ENCODE data around the gene KRTDAP. TPM values are rescaled to one million over a fixed set of nuclear protein-coding genes. Genes with fewer than 3 reads are reported as not detected.

The KRTDAP gene
- total and polyA plus RNA-seq, 9 of the 15 experiments (the other 6 are each of a cell fraction or from before 2014, with no cell fraction given): not detected

DNA sequence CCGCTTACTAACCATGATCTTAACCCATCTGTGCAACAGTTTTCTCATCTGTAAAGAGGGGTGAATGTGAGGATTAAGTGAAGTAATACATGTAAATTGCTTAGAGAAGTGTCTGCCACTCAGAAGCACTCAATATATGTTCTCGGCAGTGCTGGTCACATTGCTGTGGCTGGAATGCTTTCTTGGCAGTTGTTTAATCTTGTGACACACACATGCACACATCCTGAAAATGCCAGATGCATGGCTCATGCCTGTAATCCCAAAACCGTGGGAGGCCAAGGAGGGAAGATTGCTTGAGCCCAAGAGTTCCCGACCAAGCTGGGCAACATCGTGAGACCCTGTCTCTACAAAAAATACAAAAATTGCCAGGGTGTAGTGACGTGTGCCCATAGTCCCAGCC is 28.0 kb upstream of the KRTDAP start (continued):
- TF ChIP-seq, protein P1, sequence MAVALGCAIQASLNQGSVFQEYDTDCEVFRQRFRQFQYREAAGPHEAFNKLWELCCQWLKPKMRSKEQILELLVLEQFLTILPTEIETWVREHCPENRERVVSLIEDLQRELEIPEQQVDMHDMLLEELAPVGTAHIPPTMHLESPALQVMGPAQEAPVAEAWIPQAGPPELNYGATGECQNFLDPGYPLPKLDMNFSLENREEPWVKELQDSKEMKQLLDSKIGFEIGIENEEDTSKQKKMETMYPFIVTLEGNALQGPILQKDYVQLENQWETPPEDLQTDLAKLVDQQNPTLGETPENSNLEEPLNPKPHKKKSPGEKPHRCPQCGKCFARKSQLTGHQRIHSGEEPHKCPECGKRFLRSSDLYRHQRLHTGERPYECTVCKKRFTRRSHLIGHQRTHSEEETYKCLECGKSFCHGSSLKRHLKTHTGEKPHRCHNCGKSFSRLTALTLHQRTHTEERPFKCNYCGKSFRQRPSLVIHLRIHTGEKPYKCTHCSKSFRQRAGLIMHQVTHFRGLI (CRISPR knock-in tag; IDR thresholded peaks at IDR 0.05): no peak
- TF ChIP-seq, protein P2, sequence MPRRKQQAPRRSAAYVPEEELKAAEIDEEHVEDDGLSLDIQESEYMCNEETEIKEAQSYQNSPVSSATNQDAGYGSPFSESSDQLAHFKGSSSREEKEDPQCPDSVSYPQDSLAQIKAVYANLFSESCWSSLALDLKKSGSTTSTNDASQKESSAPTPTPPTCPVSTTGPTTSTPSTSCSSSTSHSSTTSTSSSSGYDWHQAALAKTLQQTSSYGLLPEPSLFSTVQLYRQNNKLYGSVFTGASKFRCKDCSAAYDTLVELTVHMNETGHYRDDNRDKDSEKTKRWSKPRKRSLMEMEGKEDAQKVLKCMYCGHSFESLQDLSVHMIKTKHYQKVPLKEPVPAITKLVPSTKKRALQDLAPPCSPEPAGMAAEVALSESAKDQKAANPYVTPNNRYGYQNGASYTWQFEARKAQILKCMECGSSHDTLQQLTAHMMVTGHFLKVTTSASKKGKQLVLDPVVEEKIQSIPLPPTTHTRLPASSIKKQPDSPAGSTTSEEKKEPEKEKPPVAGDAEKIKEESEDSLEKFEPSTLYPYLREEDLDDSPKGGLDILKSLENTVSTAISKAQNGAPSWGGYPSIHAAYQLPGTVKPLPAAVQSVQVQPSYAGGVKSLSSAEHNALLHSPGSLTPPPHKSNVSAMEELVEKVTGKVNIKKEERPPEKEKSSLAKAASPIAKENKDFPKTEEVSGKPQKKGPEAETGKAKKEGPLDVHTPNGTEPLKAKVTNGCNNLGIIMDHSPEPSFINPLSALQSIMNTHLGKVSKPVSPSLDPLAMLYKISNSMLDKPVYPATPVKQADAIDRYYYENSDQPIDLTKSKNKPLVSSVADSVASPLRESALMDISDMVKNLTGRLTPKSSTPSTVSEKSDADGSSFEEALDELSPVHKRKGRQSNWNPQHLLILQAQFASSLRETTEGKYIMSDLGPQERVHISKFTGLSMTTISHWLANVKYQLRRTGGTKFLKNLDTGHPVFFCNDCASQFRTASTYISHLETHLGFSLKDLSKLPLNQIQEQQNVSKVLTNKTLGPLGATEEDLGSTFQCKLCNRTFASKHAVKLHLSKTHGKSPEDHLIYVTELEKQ (CRISPR knock-in tag; IDR thresholded peaks at IDR 0.05): no peak
- TF ChIP-seq ZNF121 (CRISPR knock-in tag; conservative IDR thresholded peaks at IDR 0.05) (no peak), ZNF184 (CRISPR knock-in tag; IDR thresholded peaks at IDR 0.05) (no peak)
- TF ChIP-seq, protein P3, sequence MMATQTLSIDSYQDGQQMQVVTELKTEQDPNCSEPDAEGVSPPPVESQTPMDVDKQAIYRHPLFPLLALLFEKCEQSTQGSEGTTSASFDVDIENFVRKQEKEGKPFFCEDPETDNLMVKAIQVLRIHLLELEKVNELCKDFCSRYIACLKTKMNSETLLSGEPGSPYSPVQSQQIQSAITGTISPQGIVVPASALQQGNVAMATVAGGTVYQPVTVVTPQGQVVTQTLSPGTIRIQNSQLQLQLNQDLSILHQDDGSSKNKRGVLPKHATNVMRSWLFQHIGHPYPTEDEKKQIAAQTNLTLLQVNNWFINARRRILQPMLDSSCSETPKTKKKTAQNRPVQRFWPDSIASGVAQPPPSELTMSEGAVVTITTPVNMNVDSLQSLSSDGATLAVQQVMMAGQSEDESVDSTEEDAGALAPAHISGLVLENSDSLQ (IDR thresholded peaks at IDR 0.05): no peak
- TF ChIP-seq, protein P4, sequence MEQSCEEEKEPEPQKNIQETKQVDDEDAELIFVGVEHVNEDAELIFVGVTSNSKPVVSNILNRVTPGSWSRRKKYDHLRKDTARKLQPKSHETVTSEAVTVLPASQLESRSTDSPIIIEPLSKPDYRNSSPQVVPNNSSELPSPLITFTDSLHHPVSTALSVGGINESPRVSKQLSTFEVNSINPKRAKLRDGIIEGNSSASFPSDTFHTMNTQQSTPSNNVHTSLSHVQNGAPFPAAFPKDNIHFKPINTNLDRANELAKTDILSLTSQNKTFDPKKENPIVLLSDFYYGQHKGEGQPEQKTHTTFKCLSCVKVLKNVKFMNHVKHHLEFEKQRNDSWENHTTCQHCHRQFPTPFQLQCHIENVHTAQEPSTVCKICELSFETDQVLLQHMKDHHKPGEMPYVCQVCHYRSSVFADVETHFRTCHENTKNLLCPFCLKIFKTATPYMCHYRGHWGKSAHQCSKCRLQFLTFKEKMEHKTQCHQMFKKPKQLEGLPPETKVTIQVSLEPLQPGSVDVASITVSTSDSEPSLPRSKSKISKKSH (CRISPR knock-in tag; IDR thresholded peaks at IDR 0.05): no peak
- TF ChIP-seq, protein P5, sequence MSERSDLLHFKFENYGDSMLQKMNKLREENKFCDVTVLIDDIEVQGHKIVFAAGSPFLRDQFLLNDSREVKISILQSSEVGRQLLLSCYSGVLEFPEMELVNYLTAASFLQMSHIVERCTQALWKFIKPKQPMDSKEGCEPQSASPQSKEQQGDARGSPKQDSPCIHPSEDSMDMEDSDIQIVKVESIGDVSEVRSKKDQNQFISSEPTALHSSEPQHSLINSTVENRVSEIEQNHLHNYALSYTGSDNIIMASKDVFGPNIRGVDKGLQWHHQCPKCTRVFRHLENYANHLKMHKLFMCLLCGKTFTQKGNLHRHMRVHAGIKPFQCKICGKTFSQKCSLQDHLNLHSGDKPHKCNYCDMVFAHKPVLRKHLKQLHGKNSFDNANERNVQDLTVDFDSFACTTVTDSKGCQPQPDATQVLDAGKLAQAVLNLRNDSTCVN (CRISPR knock-in tag; IDR thresholded peaks at IDR 0.05): no peak
- TF ChIP-seq, protein P6, sequence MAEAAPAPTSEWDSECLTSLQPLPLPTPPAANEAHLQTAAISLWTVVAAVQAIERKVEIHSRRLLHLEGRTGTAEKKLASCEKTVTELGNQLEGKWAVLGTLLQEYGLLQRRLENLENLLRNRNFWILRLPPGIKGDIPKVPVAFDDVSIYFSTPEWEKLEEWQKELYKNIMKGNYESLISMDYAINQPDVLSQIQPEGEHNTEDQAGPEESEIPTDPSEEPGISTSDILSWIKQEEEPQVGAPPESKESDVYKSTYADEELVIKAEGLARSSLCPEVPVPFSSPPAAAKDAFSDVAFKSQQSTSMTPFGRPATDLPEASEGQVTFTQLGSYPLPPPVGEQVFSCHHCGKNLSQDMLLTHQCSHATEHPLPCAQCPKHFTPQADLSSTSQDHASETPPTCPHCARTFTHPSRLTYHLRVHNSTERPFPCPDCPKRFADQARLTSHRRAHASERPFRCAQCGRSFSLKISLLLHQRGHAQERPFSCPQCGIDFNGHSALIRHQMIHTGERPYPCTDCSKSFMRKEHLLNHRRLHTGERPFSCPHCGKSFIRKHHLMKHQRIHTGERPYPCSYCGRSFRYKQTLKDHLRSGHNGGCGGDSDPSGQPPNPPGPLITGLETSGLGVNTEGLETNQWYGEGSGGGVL (CRISPR knock-in tag; IDR thresholded peaks at IDR 0.05): no peak

Data from K562 (cell line).